ENCODE results near the gene OBSCN.
A peak's percentile ranks its signal among the peaks of the same experiment; 100 is the strongest.

Gene OBSCN

GRCh38 chr1:228376651-228377631 lies 169.1 kb downstream of the OBSCN start:
- DNase-seq (ENCODE audit: low read depth in 3 of 3): no peak

DNA sequence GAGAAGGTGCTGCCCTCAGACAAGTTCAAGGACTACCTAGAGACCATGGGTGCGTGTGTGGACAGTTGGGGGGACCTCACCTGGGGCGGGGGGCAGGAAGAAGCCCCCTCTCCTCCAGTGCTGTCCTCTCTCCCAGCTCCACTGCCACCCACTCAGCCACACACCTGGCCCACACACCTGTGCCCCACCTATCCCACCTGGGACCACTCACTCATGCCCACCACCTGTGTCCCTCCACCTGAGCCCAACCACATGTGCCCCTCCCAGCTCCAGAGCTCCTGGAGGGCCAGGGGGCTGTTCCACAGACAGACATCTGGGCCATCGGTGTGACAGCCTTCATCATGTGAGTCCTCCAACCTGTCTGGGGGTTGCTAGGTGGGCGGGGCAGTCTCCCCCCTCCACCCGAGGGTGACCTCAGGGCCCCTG lies 169.8 kb downstream of the OBSCN start:
- DNase-seq (ENCODE audit: low read depth in 3 of 3): no peak

GRCh38 chr1:228378090-228378872 lies 170.4 kb downstream of the OBSCN start:
- peak; percentile 12 to 65 (median 18) for DNase-seq (ENCODE audit: low read depth in 3 of 3)

DNA sequence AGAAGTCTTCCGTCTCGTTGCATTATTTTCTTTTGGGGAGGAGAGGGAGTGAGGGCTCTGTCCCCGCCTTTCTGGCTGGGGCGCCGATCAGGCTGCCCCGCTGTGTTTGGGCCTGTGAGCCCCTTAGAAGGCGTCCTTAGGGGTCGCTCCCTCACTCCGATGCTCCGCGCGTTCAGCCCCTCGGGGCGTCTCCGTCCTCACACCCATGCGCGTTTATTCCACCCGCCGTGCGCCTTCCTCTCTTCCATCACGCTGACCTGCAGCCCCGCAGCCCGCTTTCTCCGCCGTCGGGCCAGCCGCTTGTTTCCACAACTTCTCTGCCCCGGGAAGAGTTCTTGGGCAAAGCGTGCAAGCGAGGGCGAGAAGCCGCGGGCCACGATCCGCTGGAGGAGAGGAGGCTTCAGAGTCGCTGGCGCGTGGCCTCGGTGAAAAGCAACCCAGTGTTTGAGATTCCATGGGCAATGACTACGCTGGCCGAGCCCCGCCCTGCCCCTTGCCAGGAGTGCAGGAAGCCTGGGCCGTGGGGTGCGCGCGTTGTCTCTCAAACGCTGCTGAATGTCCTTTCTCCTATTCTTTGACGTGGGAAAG lies 171.1 kb downstream of the OBSCN start:
- DNase-seq (ENCODE audit: low read depth in 3 of 3): peak in 1 of 3 experiments; percentile 13

DNA sequence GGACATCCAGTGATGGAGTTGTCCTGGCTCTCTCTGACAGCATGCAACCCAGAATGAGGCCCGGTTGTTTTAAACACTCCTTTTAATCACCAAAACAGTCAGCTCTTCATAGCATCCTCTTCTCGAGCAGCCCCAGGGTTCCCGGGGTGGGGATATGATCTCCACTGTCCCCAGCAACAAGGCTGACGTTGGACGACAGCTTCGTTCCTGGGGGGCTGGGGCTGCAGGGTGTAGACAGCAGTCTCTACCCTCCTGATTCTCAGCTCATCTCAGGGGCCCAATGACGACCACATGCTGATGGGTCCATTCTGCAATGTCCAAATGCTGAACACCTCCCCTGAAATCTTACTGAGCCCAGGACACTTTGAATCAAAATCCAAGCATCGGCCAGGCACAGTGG lies 171.8 kb downstream of the OBSCN start:
- DNase-seq (ENCODE audit: low read depth in 3 of 3): no peak

DNA sequence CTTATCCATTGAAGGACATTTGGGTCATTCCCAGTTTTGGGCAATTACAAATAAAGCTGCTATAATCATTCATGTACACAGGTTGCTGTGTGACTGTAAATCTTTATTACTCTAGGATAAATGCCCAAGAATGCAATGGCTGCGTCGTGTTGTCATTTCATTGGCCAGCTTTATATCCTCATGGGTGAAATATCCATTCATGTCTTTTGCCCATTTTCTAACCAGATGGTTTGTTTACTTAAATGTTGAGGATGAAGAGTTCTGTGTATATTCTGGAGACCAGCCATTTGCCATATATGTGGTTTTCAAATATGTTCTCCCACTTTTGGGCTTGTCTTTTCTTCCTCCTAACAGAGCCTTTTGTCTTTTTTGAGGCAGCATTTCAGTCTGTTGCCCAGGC lies 173.5 kb downstream of the OBSCN start:
- no peak for DNase-seq (ENCODE audit: low read depth in 3 of 3)

- no peak for DNase-seq (ENCODE audit: low read depth in 3 of 3)
Observed at GRCh38 chr1:228383773-228384172, 175.9 kb downstream of the OBSCN start.

DNA sequence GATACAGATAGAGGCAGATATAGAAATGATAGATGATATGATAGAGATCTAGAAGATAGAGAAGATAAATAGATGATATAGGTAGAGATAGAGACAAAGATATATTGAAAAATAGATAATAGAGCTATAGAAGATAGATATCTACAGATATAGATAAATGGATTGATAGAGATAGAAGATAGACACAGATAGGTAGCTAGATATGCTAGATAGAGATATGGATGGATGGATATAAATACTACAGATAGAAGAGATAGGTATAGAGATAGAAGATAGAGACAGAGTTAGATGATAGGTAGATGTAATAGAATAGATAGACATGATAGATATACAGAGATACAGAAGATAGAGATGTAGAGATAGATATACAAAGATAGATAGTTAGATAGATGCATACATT lies 177.4 kb downstream of the OBSCN start:
- no peak for DNase-seq (ENCODE audit: low read depth in 3 of 3)

DNA sequence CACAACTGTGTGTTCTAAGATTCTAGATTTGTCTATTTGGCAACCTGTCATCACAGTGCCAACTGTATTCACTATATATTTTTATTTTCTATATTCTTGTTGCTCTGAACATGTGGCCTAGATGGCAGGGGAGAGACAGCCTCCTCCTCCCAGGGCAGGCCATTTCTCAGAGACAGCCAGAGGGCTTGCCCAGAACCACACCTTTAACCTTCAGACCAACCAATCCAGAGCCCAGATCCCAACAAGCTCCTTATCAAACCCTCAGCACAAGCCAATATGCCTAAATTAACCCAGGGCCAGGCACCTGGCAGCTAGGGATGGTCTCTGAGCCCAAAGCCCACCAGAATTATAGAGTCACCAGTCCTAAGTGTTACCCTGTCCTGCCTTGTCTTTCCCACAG lies 179.5 kb downstream of the OBSCN start:
- DNase-seq (ENCODE audit: low read depth in 3 of 3): no peak

GRCh38 chr1:228390649-228391048 lies 182.8 kb downstream of the OBSCN start:
- DNase-seq (ENCODE audit: low read depth in 3 of 3): no peak

DNA sequence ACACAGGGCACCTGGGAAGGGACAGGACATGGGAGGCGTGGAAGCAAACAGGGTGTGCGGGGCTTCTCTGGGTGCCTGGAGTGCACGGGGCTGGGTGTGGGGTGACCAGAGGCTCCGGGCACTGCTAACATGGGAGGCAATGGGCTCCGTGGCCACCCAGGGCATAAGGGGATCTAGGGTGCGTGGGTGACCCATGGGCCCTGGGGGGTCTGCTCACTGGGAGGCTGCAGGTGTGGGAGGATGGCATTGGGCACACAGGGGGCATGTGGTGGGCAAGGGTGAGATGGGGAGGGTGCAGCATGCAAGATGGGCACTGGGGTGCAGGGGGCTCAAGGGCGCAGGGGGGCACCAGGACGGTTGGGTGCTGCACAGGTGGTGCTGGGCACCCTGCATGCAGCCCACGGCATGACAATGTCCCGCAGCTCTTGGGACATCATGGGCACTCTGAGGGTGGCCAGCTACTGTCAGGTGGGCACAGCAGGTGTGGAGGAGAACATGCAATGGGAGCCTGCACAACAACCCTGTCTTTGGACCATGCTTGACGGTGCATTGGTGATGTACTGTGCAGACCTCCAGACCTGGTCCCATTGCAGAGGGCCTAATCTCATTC lies 183.7 kb downstream of the OBSCN start:
- no peak for DNase-seq (ENCODE audit: low read depth in 3 of 3)

DNA sequence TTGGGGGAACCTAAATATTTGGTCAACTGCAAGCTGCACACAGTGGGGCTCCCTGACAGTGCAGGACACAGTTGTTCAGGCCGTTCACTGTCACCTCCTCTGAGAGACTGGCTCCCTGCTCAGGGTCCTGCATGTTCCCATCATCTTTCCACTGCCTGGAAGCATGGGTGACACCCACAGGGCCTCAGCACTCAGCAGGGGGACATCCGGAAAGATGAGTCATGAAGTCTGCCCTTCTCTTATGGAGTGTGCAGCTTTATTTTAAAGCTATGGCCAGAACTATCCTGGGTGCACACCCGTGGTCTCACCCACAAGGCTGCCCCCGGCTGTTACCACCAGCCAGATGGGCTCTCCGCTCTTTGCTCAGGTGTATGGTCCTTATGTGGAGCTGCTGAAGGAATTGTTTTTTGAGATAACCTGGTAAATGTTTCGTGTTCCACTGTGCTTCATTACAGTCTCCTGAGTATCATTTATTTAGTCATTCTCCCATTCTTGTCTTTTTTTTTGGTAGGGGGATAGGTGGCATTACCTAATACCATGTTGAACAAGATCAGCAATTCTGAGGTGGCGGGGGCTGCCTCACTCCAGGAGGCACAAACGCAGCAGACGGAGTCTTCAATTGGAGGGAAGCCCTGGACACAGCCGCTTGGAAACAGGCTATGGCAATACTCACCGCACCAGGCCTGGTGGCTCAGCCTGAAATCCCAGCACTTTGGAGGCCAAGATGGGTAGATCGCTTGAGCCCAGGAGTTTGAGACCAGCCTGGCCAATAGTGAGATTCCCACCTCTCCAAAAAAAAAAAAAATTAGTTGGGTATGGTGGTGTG lies 184.5 kb downstream of the OBSCN start:
- no peak for DNase-seq (ENCODE audit: low read depth in 3 of 3)

- DNase-seq (ENCODE audit: low read depth in 3 of 3): no peak
Observed at GRCh38 chr1:228393268-228393701, 185.4 kb downstream of the OBSCN start.

DNA sequence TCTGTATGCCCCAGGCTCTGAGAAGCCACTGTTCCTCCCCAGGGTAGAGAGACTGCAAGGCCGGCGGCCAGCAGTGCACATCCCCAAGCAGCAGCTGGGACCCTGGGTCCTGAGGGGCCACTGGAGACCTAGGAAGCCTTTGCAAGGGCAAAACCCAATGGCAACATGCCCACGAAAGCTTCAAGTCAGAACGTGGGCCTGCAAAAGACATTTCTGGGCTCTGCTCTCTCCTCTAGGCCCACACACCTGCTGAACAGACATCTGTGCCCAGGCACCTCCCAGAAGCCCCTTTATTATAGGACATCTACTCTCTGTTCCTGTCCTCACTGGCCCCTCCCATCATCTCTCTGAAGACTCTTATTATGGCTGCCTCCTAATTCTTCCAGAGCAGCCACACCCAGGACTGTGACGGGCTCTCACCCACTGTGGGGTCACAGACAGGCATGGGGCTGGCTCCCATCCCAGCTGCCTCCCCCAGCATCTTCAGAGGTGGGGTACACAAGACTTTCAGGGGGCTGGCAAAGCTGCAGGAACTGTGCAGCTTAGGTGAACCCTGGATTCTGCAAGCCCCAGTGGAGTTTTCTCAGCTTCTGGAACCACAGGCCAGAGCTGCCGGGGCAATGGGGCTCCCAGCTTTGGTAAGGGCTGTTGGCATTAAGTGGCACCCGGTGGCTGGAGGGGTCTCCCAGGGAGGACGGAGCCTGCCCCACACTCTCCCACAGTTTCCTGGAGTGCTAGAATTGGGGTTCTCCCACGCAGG lies 186.1 kb downstream of the OBSCN start:
- DNase-seq (ENCODE audit: low read depth in 3 of 3): no peak

GRCh38 chr1:228394571-228395394 lies 186.9 kb downstream of the OBSCN start:
- no peak for DNase-seq (ENCODE audit: low read depth in 3 of 3)

GRCh38 chr1:228396770-228397662 lies 189.2 kb downstream of the OBSCN start:
- DNase-seq (ENCODE audit: low read depth in 3 of 3): no peak

- DNase-seq (ENCODE audit: low read depth in 3 of 3): no peak
Observed at GRCh38 chr1:228397966-228398365, 190.1 kb downstream of the OBSCN start.

- no peak for DNase-seq (ENCODE audit: low read depth in 3 of 3)
Observed at GRCh38 chr1:228398741-228399461, 191.1 kb downstream of the OBSCN start.

All from stimulated activated CD4-positive, alpha-beta T cell treated with anti-CD3 and anti-CD28 coated beads, TNF-alpha, amount 100 ng/mL, for 24 hours (primary cell).